B cell (primary cell): ENCODE measurements around the gene DPPA2. TPM values are rescaled to one million over a fixed set of nuclear protein-coding genes. Genes with fewer than 3 reads are reported as not detected.
"Not testable (repeated sequence)": the region's sequence is repeated elsewhere in the genome, so short reads cannot be mapped to it uniquely, and the experiment has no call there.

Experiments used
- ATAC-seq: fragments of 200-7000 bp; cut with Tn5 transposase; one replicate; pipeline ENCODE4 v1.10.0; 2021; ENCODE audit warnings: low read depth, mild to moderate bottlenecking, moderate number of reproducible peaks, moderate library complexity
- CTCF ChIA-PET: fragments of 350-600 bp; sonication (Branson Sonifier 250); formaldehyde crosslinking; loops from one replicate; lab custom pipeline; 2021; ENCODE audit warnings: antibody characterized with exemption, inconsistent platforms; lab: Charles Lee
- POLR2A ChIA-PET: fragments of 350-600 bp; sonication (Branson Sonifier 250); formaldehyde crosslinking; loops from one replicate; lab custom pipeline; 2021; ENCODE audit warnings: antibody characterized with exemption; lab: Charles Lee
- DNase-seq: peaks from one replicate; pipeline ENCODE4 v3.0.0; 2013
- H2AFZ ChIP-seq: 2 replicates; pipeline ENCODE4 v1.6.1; 2012; ENCODE audit warnings: mild to moderate bottlenecking, low read depth, low read length; ENCODE audit not compliant: insufficient read depth, poor library complexity, severe bottlenecking
- H3K27ac ChIP-seq, 2 donors: 1 replicate in 1 of 2; 2 replicates in 1 of 2; pipeline ENCODE4 v1.5.1; 2012 to 2013; ENCODE audit warnings: low read length in 2 of 2, mild to moderate bottlenecking in 2 of 2, moderate library complexity in 1 of 2
- H3K27me3 ChIP-seq, 4 experiments: fragments of 200-600 bp in 1 of 4; sonication (generic) in 1 of 4; replicated peaks in 1 of 4; 1 replicate in 2 of 4; 2 replicates in 2 of 4; pipeline versions ENCODE4 v1.6.1 to v1.7.0; 2013 to 2016; ENCODE audit warnings: low read length in 3 of 4, mild to moderate bottlenecking in 2 of 4, mixed read lengths in 1 of 4, moderate library complexity in 1 of 4; ENCODE audit not compliant: insufficient read depth in 4 of 4, control insufficient read depth in 3 of 4; ENCODE audit errors: control extremely low read depth in 1 of 4
- H3K36me3 ChIP-seq, 2 experiments: replicated peaks in 1 of 2; 1 replicate in 1 of 2; 2 replicates in 1 of 2; pipeline versions ENCODE4 v1.6.1 to v1.7.1; 2013; ENCODE audit warnings: low read length in 1 of 2; ENCODE audit not compliant: insufficient read depth in 2 of 2, control insufficient read depth in 1 of 2; ENCODE audit errors: control extremely low read depth in 1 of 2, extremely low read depth in 1 of 2
- H3K4me1 ChIP-seq, 2 donors: fragments of 200-600 bp in 1 of 2; sonication (generic) in 1 of 2; 1 replicate in 1 of 2; 2 replicates in 1 of 2; pipeline versions ENCODE4 v1.5.1 to v1.6.1; 2013 to 2017; ENCODE audit warnings: low read length in 2 of 2; ENCODE audit not compliant: control insufficient read depth in 2 of 2, insufficient read depth in 2 of 2
- H3K4me2 ChIP-seq: replicated peaks from 2 replicates; pipeline ENCODE3; 2012; ENCODE audit warnings: mild to moderate bottlenecking, low read depth, low read length; ENCODE audit not compliant: poor library complexity, severe bottlenecking
- H3K4me3 ChIP-seq, 5 experiments: fragments of 200-600 bp in 1 of 5; sonication (generic) in 1 of 5; 1 replicate in 3 of 5; 2 replicates in 2 of 5; pipeline versions ENCODE4 v1.5.1 to v1.7.0; 2011 to 2016; ENCODE audit warnings: low read length in 4 of 5, mild to moderate bottlenecking in 4 of 5, low read depth in 2 of 5, control low read depth in 1 of 5, moderate library complexity in 1 of 5; ENCODE audit not compliant: insufficient read depth in 1 of 5; ENCODE audit errors: control extremely low read depth in 1 of 5, extremely low read depth in 1 of 5
- H3K79me2 ChIP-seq: fragments of 200-600 bp; sonication (generic); one replicate; pipeline ENCODE4 v1.6.0; 2016; ENCODE audit warnings: low read length; ENCODE audit not compliant: control insufficient read depth, insufficient read depth
- H3K9ac ChIP-seq: fragments of 200-600 bp; sonication (generic); 2 replicates; pipeline ENCODE4 v1.6.1; 2017; ENCODE audit warnings: mild to moderate bottlenecking, low read length, moderate library complexity
- H3K9me3 ChIP-seq, 3 donors: one replicate each; pipeline versions ENCODE4 v1.6.1 to v1.7.1; 2013; ENCODE audit warnings: low read length in 2 of 3; ENCODE audit not compliant: control insufficient read depth in 2 of 3, insufficient read depth in 1 of 3; ENCODE audit errors: control extremely low read depth in 1 of 3
- H4K20me1 ChIP-seq: 2 replicates; pipeline ENCODE4 v1.6.0; 2012; ENCODE audit warnings: mild to moderate bottlenecking, low read length; ENCODE audit not compliant: insufficient read depth, control insufficient read depth, poor library complexity, severe bottlenecking
- H3K27ac Mint-ChIP-seq: one replicate; pipeline ENCODE4 v1.8.0; 2021; ENCODE audit warnings: mixed read lengths
- H3K27me3 Mint-ChIP-seq: one replicate; pipeline ENCODE4 v1.8.0; 2021; ENCODE audit warnings: mixed read lengths
- H3K4me1 Mint-ChIP-seq: one replicate; pipeline ENCODE4 v1.8.0; 2021; ENCODE audit warnings: mixed read lengths
- H3K4me3 Mint-ChIP-seq: one replicate; pipeline ENCODE4 v1.8.0; 2021; ENCODE audit warnings: mixed read lengths
- H3K9me3 Mint-ChIP-seq: one replicate; pipeline ENCODE4 v1.8.0; 2022; ENCODE audit warnings: mixed read lengths; ENCODE audit not compliant: insufficient read depth
- CTCF ChIP-seq: fragments of 200-600 bp; IDR thresholded peaks from one replicate; pipeline ENCODE4 v1.8.0; 2022; ENCODE audit warnings: antibody characterized with exemption, mild to moderate bottlenecking
- EZH2 ChIP-seq: IDR thresholded peaks from 2 replicates; pipeline ENCODE4 v1.6.1; 2012; ENCODE audit warnings: borderline replicate concordance, low read depth, mild to moderate bottlenecking, moderate library complexity, low read length; ENCODE audit not compliant: insufficient read depth, poor library complexity, severe bottlenecking
- WGBS: methylation state at CpG from one replicate; pipeline ENCODE4 v1.1.5; 2013; ENCODE audit warnings: missing lambda C conversion rate; ENCODE audit not compliant: insufficient coverage; 5-methylcytosine and 5-hydroxymethylcytosine counted together
- intact Hi-C: fragments of 100-400 bp; cut with micrococcal nuclease; formaldehyde crosslinking; loops from one replicate; pipeline ENCODE4 v1.10.0; 2022
- polyA plus RNA-seq: library from polyadenylated mRNA; depleted of rRNA; stranded (reverse); fragments of >200 nt; gene quantifications from 2 replicates; pipeline ENCODE4 v1.2.3, GENCODE V29; 2012
- total RNA-seq, 2 donors: library from RNA; stranded (reverse); fragments of 120-200 nt in 1 of 2; gene quantifications; 1 replicate in 1 of 2; 2 replicates in 1 of 2; pipeline versions ENCODE4 v1.2.3 to v1.2.4, GENCODE V29; 2013 to 2022

The DPPA2 gene
- total and polyA plus RNA-seq, 2 donors (not counting 1 experiment from before 2014, with no cell fraction given): not detected

- H3K27me3 ChIP-seq: no peaks in the 10 kb centered on the region
- no peak for DNase-seq
- no peak overlapping the region for H3K27ac ChIP-seq
- no peak overlapping the region for H2AFZ ChIP-seq
- H3K9ac ChIP-seq: no peak overlapping the region
- H3K79me2 ChIP-seq: no peaks in the 10 kb centered on the region
- H3K9me3 ChIP-seq: peaks cover 0 to 7% (median 0%) of the 10 kb centered on the region in 3 donors
- ChIA-PET CTCF (no interaction called here), POLR2A (no interaction called here)
- TF ChIP-seq CTCF: no peak
- TF ChIP-seq EZH2: no peak
- H3K4me1 ChIP-seq: no peaks in the 10 kb centered on the region
- ATAC-seq: no peak
- Mint-ChIP-seq H3K4me3 (no peak overlapping the region), H3K27me3 (no peaks in the 10 kb centered on the region), H3K4me1 (no peaks in the 10 kb centered on the region), H3K9me3 (no peaks in the 10 kb centered on the region), H3K27ac (no peak overlapping the region)
- H4K20me1 ChIP-seq: no peaks in the 10 kb centered on the region
- H3K4me3 ChIP-seq: no peak overlapping the region
- intact Hi-C loops: no loop called here
- no peaks in the 10 kb centered on the region for H3K36me3 ChIP-seq
- H3K4me2 ChIP-seq: no peak overlapping the region
Observed at GRCh38 chr3:109363634-109364033, 47.3 kb upstream of the DPPA2 start.

- H3K4me1 Mint-ChIP-seq: no peaks in the 10 kb centered on the region
- no peaks in the 10 kb centered on the region for H3K4me1 ChIP-seq
- H3K4me3 Mint-ChIP-seq: no peak overlapping the region
- H3K36me3 ChIP-seq: no peaks in the 10 kb centered on the region
- peaks cover 0 to 7% (median 0%) of the 10 kb centered on the region in 3 donors for H3K9me3 ChIP-seq
- no peaks in the 10 kb centered on the region for H3K27me3 Mint-ChIP-seq
- 83% methylated on average over 1 of the region's 4 CpGs for WGBS
- H3K27ac ChIP-seq: no peak overlapping the region
- ATAC-seq: no peak
- H3K79me2 ChIP-seq: no peaks in the 10 kb centered on the region
- H3K9me3 Mint-ChIP-seq: no peaks in the 10 kb centered on the region
- TF ChIP-seq CTCF (no peak), EZH2 (no peak)
- no peak overlapping the region for H3K27ac Mint-ChIP-seq
- no peak overlapping the region for H3K4me2 ChIP-seq
- ChIA-PET POLR2A (no interaction called here), CTCF (no interaction called here)
- no peaks in the 10 kb centered on the region for H3K27me3 ChIP-seq
- H2AFZ ChIP-seq: no peak overlapping the region
- intact Hi-C loops: no loop called here
- no peaks in the 10 kb centered on the region for H4K20me1 ChIP-seq
- DNase-seq: no peak
- no peak overlapping the region for H3K9ac ChIP-seq
- H3K4me3 ChIP-seq: no peak overlapping the region
Observed at GRCh38 chr3:109362823-109363222, 46.5 kb upstream of the DPPA2 start.

GRCh38 chr3:109358809-109359208 lies 42.5 kb upstream of the DPPA2 start:
- H3K27me3 ChIP-seq, H3K27ac Mint-ChIP-seq, DNase-seq, H3K9me3 ChIP-seq, H3K4me3 ChIP-seq, intact Hi-C loops, H3K4me1 ChIP-seq, H3K9ac ChIP-seq, H3K9me3 Mint-ChIP-seq, H3K79me2 ChIP-seq, H3K4me1 Mint-ChIP-seq, POLR2A ChIA-PET, ATAC-seq, H3K27ac ChIP-seq, H2AFZ ChIP-seq, H3K4me3 Mint-ChIP-seq, H4K20me1 ChIP-seq, CTCF ChIA-PET, H3K36me3 ChIP-seq, H3K27me3 Mint-ChIP-seq, H3K4me2 ChIP-seq: not testable (repeated sequence)
- 77% methylated on average over 2 of the region's 2 CpGs for WGBS
